ENCODE measurements around the gene CCDC174. TPM values are rescaled to one million over a fixed set of nuclear protein-coding genes. Genes with fewer than 3 reads are reported as not detected.

Gene CCDC174
- total and polyA plus RNA-seq, 2 donors (not counting 1 experiment from before 2014, with no cell fraction given): 9.9 to 47.1 TPM

GRCh38 chr3:14657579-14657978 lies 6.0 kb downstream of the CCDC174 start:
- H3K27me3 Mint-ChIP-seq: no peaks in the 10 kb centered on the region
- H3K9me3 Mint-ChIP-seq (ENCODE audit: insufficient read depth): no peaks in the 10 kb centered on the region
- ATAC-seq (ENCODE audit: low read depth) (no peak), DNase-seq (no peak)
- H3K4me2 ChIP-seq (replicated peaks; ENCODE audit: low read depth, low read length, poor library complexity, severe bottlenecking): no peak overlapping the region
- H3K9me3 ChIP-seq (ENCODE audit: control extremely low read depth in 1 of 3, control insufficient read depth in 2 of 3, insufficient read depth in 1 of 3, low read length in 2 of 3): no peaks in the 10 kb centered on the region
- H3K79me2 ChIP-seq (ENCODE audit: control insufficient read depth, insufficient read depth, low read length): peaks cover 34% of the 10 kb centered on the region
- no peak overlapping the region for H3K27ac Mint-ChIP-seq
- H2AFZ ChIP-seq (ENCODE audit: insufficient read depth, low read depth, low read length, poor library complexity, severe bottlenecking): no peak overlapping the region
- peaks cover 24% of the 10 kb centered on the region for H3K4me1 Mint-ChIP-seq
- no peaks in the 10 kb centered on the region for H3K27me3 ChIP-seq (replicated peaks in 1 of 4; ENCODE audit: control extremely low read depth in 1 of 4, control insufficient read depth in 3 of 4, insufficient read depth in 4 of 4, low read length in 3 of 4)
- CTCF ChIA-PET: no interaction called here
- WGBS (ENCODE audit: insufficient coverage): 73% methylated on average over 2 of the region's 2 CpGs
- intact Hi-C loops (cut with micrococcal nuclease): loop anchor here (10.0 kb wide), 1 partner anchor 1993 kb away; the partner anchor contains the start of gene RAF1
- H3K4me3 Mint-ChIP-seq: no peak overlapping the region
- POLR2A ChIA-PET: no interaction called here
- no peak overlapping the region for H3K9ac ChIP-seq (ENCODE audit: low read length)
- peaks cover 19 to 76% of the 10 kb centered on the region in 2 experiments for H3K36me3 ChIP-seq (replicated peaks in 1 of 2; ENCODE audit: control extremely low read depth in 1 of 2, control insufficient read depth in 1 of 2, extremely low read depth in 1 of 2, insufficient read depth in 2 of 2, low read length in 1 of 2)
- H4K20me1 ChIP-seq (ENCODE audit: control insufficient read depth, insufficient read depth, low read length, poor library complexity, severe bottlenecking): peaks cover 21% of the 10 kb centered on the region
- TF ChIP-seq, protein P1, sequence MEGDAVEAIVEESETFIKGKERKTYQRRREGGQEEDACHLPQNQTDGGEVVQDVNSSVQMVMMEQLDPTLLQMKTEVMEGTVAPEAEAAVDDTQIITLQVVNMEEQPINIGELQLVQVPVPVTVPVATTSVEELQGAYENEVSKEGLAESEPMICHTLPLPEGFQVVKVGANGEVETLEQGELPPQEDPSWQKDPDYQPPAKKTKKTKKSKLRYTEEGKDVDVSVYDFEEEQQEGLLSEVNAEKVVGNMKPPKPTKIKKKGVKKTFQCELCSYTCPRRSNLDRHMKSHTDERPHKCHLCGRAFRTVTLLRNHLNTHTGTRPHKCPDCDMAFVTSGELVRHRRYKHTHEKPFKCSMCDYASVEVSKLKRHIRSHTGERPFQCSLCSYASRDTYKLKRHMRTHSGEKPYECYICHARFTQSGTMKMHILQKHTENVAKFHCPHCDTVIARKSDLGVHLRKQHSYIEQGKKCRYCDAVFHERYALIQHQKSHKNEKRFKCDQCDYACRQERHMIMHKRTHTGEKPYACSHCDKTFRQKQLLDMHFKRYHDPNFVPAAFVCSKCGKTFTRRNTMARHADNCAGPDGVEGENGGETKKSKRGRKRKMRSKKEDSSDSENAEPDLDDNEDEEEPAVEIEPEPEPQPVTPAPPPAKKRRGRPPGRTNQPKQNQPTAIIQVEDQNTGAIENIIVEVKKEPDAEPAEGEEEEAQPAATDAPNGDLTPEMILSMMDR (IDR thresholded peaks at IDR 0.05): no peak
- no peak for TF ChIP-seq EZH2 (IDR thresholded peaks at IDR 0.05; ENCODE audit: borderline replicate concordance, insufficient read depth, low read depth, low read length, poor library complexity, severe bottlenecking)
- peaks cover 3 to 14% of the 10 kb centered on the region in 2 donors for H3K4me1 ChIP-seq (ENCODE audit: control insufficient read depth in 2 of 2, insufficient read depth in 2 of 2, low read length in 2 of 2)
- no peak overlapping the region for H3K4me3 ChIP-seq (ENCODE audit: control extremely low read depth in 1 of 5, extremely low read depth in 1 of 5, insufficient read depth in 1 of 5, low read depth in 2 of 5, low read length in 4 of 5)
- H3K27ac ChIP-seq (ENCODE audit: low read length in 2 of 2): no peak overlapping the region

GRCh38 chr3:14658978-14659377 lies 7.4 kb downstream of the CCDC174 start:
- intact Hi-C loops (cut with micrococcal nuclease): loop anchor here (10.0 kb wide), 1 partner anchor 1994 kb away; the partner anchor contains the start of gene RAF1
- no peak for DNase-seq
- ChIA-PET CTCF (no interaction called here), POLR2A (no interaction called here)
- H3K9ac ChIP-seq (ENCODE audit: low read length): no peak overlapping the region
- no peaks in the 10 kb centered on the region for H3K27me3 Mint-ChIP-seq
- no peaks in the 10 kb centered on the region for H3K27me3 ChIP-seq (replicated peaks in 1 of 4; ENCODE audit: control extremely low read depth in 1 of 4, control insufficient read depth in 3 of 4, insufficient read depth in 4 of 4, low read length in 3 of 4)
- no peak overlapping the region for H2AFZ ChIP-seq (ENCODE audit: insufficient read depth, low read depth, low read length, poor library complexity, severe bottlenecking)
- WGBS (ENCODE audit: insufficient coverage): no CpG with 5 or more reads among the region's 2 CpGs
- H3K27ac ChIP-seq (ENCODE audit: low read length in 2 of 2): no peak overlapping the region
- peaks cover 19 to 90% of the 10 kb centered on the region in 2 experiments for H3K36me3 ChIP-seq (replicated peaks in 1 of 2; ENCODE audit: control extremely low read depth in 1 of 2, control insufficient read depth in 1 of 2, extremely low read depth in 1 of 2, insufficient read depth in 2 of 2, low read length in 1 of 2)
- TF ChIP-seq EZH2 (IDR thresholded peaks at IDR 0.05; ENCODE audit: borderline replicate concordance, insufficient read depth, low read depth, low read length, poor library complexity, severe bottlenecking): no peak
- TF ChIP-seq, protein P1 (IDR thresholded peaks at IDR 0.05): no peak
- no peak overlapping the region for H3K4me2 ChIP-seq (replicated peaks; ENCODE audit: low read depth, low read length, poor library complexity, severe bottlenecking)
- no peak for ATAC-seq (ENCODE audit: low read depth)
- H3K4me1 ChIP-seq (ENCODE audit: control insufficient read depth in 2 of 2, insufficient read depth in 2 of 2, low read length in 2 of 2): peaks cover 0 to 2% of the 10 kb centered on the region in 2 donors
- no peak overlapping the region for H3K4me3 Mint-ChIP-seq
- H4K20me1 ChIP-seq (ENCODE audit: control insufficient read depth, insufficient read depth, low read length, poor library complexity, severe bottlenecking): peaks cover 28% of the 10 kb centered on the region
- no peaks in the 10 kb centered on the region for H3K9me3 Mint-ChIP-seq (ENCODE audit: insufficient read depth)
- H3K9me3 ChIP-seq (ENCODE audit: control extremely low read depth in 1 of 3, control insufficient read depth in 2 of 3, insufficient read depth in 1 of 3, low read length in 2 of 3): no peaks in the 10 kb centered on the region
- H3K27ac Mint-ChIP-seq: no peak overlapping the region
- H3K4me3 ChIP-seq (ENCODE audit: control extremely low read depth in 1 of 5, extremely low read depth in 1 of 5, insufficient read depth in 1 of 5, low read depth in 2 of 5, low read length in 4 of 5): no peak overlapping the region
- H3K4me1 Mint-ChIP-seq: peaks cover 12% of the 10 kb centered on the region
- peaks cover 20% of the 10 kb centered on the region for H3K79me2 ChIP-seq (ENCODE audit: control insufficient read depth, insufficient read depth, low read length)

Data from B cell (primary cell).